BLaER1 (cell line): ENCODE measurements around the gene SLC26A1.

Experiments
- H3K27ac ChIP-seq: shearing (Covaris generic); formaldehyde crosslinking; 2 replicates; pipeline ENCODE4 v1.8.1; 2022
- H3K27me3 ChIP-seq: shearing (Covaris generic); formaldehyde crosslinking; 2 replicates; pipeline ENCODE4 v1.8.1; 2022
- H3K36me3 ChIP-seq: shearing (Covaris generic); formaldehyde crosslinking; 2 replicates; pipeline ENCODE4 v1.8.1; 2022
- H3K4me1 ChIP-seq: shearing (Covaris generic); formaldehyde crosslinking; 2 replicates; pipeline ENCODE4 v1.8.1; 2022
- H3K4me2 ChIP-seq: shearing (Covaris generic); formaldehyde crosslinking; 2 replicates; pipeline ENCODE4 v1.8.1; 2022
- H3K4me3 ChIP-seq: shearing (Covaris generic); formaldehyde crosslinking; 2 replicates; pipeline ENCODE4 v1.8.1; 2022
- H3K9ac ChIP-seq: shearing (Covaris generic); formaldehyde crosslinking; 2 replicates; pipeline ENCODE4 v1.8.1; 2022
- H3K9me3 ChIP-seq: shearing (Covaris generic); formaldehyde crosslinking; 2 replicates; pipeline ENCODE4 v1.8.1; 2022
- H4K20me1 ChIP-seq: shearing (Covaris generic); formaldehyde crosslinking; 2 replicates; pipeline ENCODE4 v1.8.1; 2022
- Cebpa-rat ChIP-seq: shearing (Covaris generic); IDR thresholded peaks from 2 replicates; pipeline ENCODE4 v1.8.1; 2022

The SLC26A1 gene

GRCh38 chr4:955161-955921 lies 37.9 kb downstream of the SLC26A1 start:
- Histone ChIP-seq H3K27ac (no peak overlapping the region), H3K27me3 (no peaks in the 10 kb centered on the region), H4K20me1 (peaks cover 22% of the 10 kb centered on the region; the same call in 1 of the 2 replicates), H3K36me3 (peaks cover 60% of the 10 kb centered on the region), H3K4me2 (no peak overlapping the region), H3K9ac (no peak overlapping the region), H3K4me3 (no peak overlapping the region), H3K4me1 (no peaks in the 10 kb centered on the region), H3K9me3 (no peaks in the 10 kb centered on the region)
- no peak for TF ChIP-seq Cebpa-rat

GRCh38 chr4:954211-955020 lies 38.8 kb downstream of the SLC26A1 start:
- Histone ChIP-seq H3K9ac (no peak overlapping the region), H3K4me2 (no peak overlapping the region), H3K4me1 (no peaks in the 10 kb centered on the region), H3K4me3 (no peak overlapping the region), H3K36me3 (peaks cover 51% of the 10 kb centered on the region), H4K20me1 (peaks cover 16% of the 10 kb centered on the region; the same call in 1 of the 2 replicates), H3K9me3 (no peaks in the 10 kb centered on the region), H3K27ac (no peak overlapping the region), H3K27me3 (no peaks in the 10 kb centered on the region)
- TF ChIP-seq Cebpa-rat: no peak

GRCh38 chr4:953574-953915 lies 39.7 kb downstream of the SLC26A1 start:
- Histone ChIP-seq H3K4me2 (no peak overlapping the region), H4K20me1 (0 out of 2 replicates have a peak, but pooled peaks cover 16% of the 10 kb centered on the region), H3K27ac (no peak overlapping the region), H3K4me1 (no peaks in the 10 kb centered on the region), H3K9me3 (no peaks in the 10 kb centered on the region), H3K36me3 (peaks cover 42% of the 10 kb centered on the region), H3K4me3 (no peak overlapping the region), H3K9ac (no peak overlapping the region), H3K27me3 (no peaks in the 10 kb centered on the region)
- no peak for TF ChIP-seq Cebpa-rat

- H4K20me1 ChIP-seq: 0 out of 2 replicates have a peak, but pooled peaks cover 17% of the 10 kb centered on the region
- H3K27me3 ChIP-seq: no peaks in the 10 kb centered on the region
- H3K9ac ChIP-seq: no peak overlapping the region
- H3K4me1 ChIP-seq: no peaks in the 10 kb centered on the region
- no peak overlapping the region for H3K4me2 ChIP-seq
- peaks cover 37% of the 10 kb centered on the region for H3K36me3 ChIP-seq
- no peak for TF ChIP-seq Cebpa-rat
- no peak overlapping the region for H3K27ac ChIP-seq
- no peak overlapping the region for H3K4me3 ChIP-seq
- H3K9me3 ChIP-seq: no peaks in the 10 kb centered on the region
Measured at GRCh38 chr4:952881-953573, 40.2 kb downstream of the SLC26A1 start.

GRCh38 chr4:951594-952468 lies 41.4 kb downstream of the SLC26A1 start:
- Histone ChIP-seq H3K9ac (no peak overlapping the region), H3K36me3 (peaks cover 27% of the 10 kb centered on the region), H3K4me3 (no peak overlapping the region), H3K4me1 (no peaks in the 10 kb centered on the region), H3K4me2 (no peak overlapping the region), H3K27ac (no peak overlapping the region), H3K27me3 (no peaks in the 10 kb centered on the region), H4K20me1 (0 out of 2 replicates have a peak, but pooled peaks cover 29% of the 10 kb centered on the region), H3K9me3 (no peaks in the 10 kb centered on the region)
- no peak for TF ChIP-seq Cebpa-rat

GRCh38 chr4:951186-951585 lies 42.0 kb downstream of the SLC26A1 start:
- TF ChIP-seq Cebpa-rat: no peak
- Histone ChIP-seq H3K4me1 (no peaks in the 10 kb centered on the region), H3K9ac (no peak overlapping the region)

GRCh38 chr4:950136-951020 lies 42.8 kb downstream of the SLC26A1 start:
- H3K4me2 ChIP-seq: no peak overlapping the region
- no peak overlapping the region for H3K27ac ChIP-seq
- H3K4me3 ChIP-seq: no peak overlapping the region
- peaks cover 43% of the 10 kb centered on the region for H4K20me1 ChIP-seq
- no peaks in the 10 kb centered on the region for H3K4me1 ChIP-seq
- no peak for TF ChIP-seq Cebpa-rat
- H3K36me3 ChIP-seq: peaks cover 22% of the 10 kb centered on the region
- no peaks in the 10 kb centered on the region for H3K9me3 ChIP-seq
- H3K27me3 ChIP-seq: no peaks in the 10 kb centered on the region
- H3K9ac ChIP-seq: no peak overlapping the region

More at GRCh38 chr4:951186-951585, 42.0 kb downstream of the SLC26A1 start:
- Histone ChIP-seq H3K9me3 (no peaks in the 10 kb centered on the region), H3K36me3 (peaks cover 27% of the 10 kb centered on the region), H3K4me3 (no peak overlapping the region), H3K27me3 (no peaks in the 10 kb centered on the region), H4K20me1 (peaks cover 35% of the 10 kb centered on the region; the same call in 1 of the 2 replicates), H3K27ac (no peak overlapping the region), H3K4me2 (no peak overlapping the region)

- H3K4me1 ChIP-seq: no peaks in the 10 kb centered on the region
- peaks cover 51% of the 10 kb centered on the region for H4K20me1 ChIP-seq
- H3K4me2 ChIP-seq: no peak overlapping the region
- no peak overlapping the region for H3K27ac ChIP-seq
- H3K36me3 ChIP-seq: peaks cover 15% of the 10 kb centered on the region
- H3K9ac ChIP-seq: no peak overlapping the region
- H3K27me3 ChIP-seq: no peaks in the 10 kb centered on the region
- H3K4me3 ChIP-seq: no peak overlapping the region
- H3K9me3 ChIP-seq: no peaks in the 10 kb centered on the region
- TF ChIP-seq Cebpa-rat: no peak
Measured at GRCh38 chr4:949656-950055, 43.5 kb downstream of the SLC26A1 start.
